PC-9 (cell line): ENCODE measurements around the gene NEO1. TPM values are rescaled to one million over a fixed set of nuclear protein-coding genes. Genes with fewer than 3 reads are reported as not detected.

Experiments used
- BruUV-seq: library from RNA; stranded (reverse); fragments of 400-500 nt; replicated peaks from 2 replicates; lab custom pipeline; 2021; lab: Mats Ljungman, UMichigan
- CTCF ChIA-PET: fragments of 300-600 bp; sonication (Branson Sonifier 250); formaldehyde crosslinking; loops from one replicate; lab custom pipeline; 2022; ENCODE audit warnings: antibody characterized with exemption; lab: Charles Lee
- POLR2A ChIA-PET: fragments of 300-600 bp; sonication (Branson Sonifier 250); formaldehyde crosslinking; loops from one replicate; lab custom pipeline; 2022; ENCODE audit warnings: antibody characterized with exemption; ENCODE audit not compliant: unreplicated experiment; lab: Charles Lee
- DNase-seq, 2 experiments: peaks; one replicate each; pipeline versions ENCODE4 v3.0.0 to v3.0.0-alpha.2; 2015 to 2022; ENCODE audit warnings: mixed read lengths in 1 of 2
- H2AFZ ChIP-seq: fragments of 200-600 bp; sonication (generic); 2 replicates; pipeline ENCODE4 v1.8.1; 2017; ENCODE audit warnings: antibody characterized with exemption
- H3F3A ChIP-seq: fragments of 200-600 bp; sonication (generic); 2 replicates; pipeline ENCODE4 v1.8.1; 2017; ENCODE audit warnings: antibody characterized with exemption, mild to moderate bottlenecking, low read depth; ENCODE audit not compliant: insufficient read depth
- H3K27ac ChIP-seq: fragments of 200-600 bp; sonication (generic); 2 replicates; pipeline ENCODE4 v1.6.1; 2016; ENCODE audit warnings: mixed run types
- H3K27me3 ChIP-seq: fragments of 200-600 bp; sonication (generic); 2 replicates; pipeline ENCODE4 v1.6.1; 2016; ENCODE audit warnings: low read depth, mixed run types; ENCODE audit not compliant: insufficient read depth
- H3K36me3 ChIP-seq: fragments of 200-600 bp; sonication (generic); 2 replicates; pipeline ENCODE4 v1.6.1; 2016; ENCODE audit warnings: low read depth, mixed run types
- H3K4me1 ChIP-seq: fragments of 200-600 bp; sonication (generic); replicated peaks from 2 replicates; pipeline ENCODE4 v1.6.1; 2016; ENCODE audit warnings: mixed run types; ENCODE audit not compliant: insufficient read depth
- H3K4me2 ChIP-seq: fragments of 200-600 bp; sonication (generic); 2 replicates; pipeline ENCODE4 v1.6.1; 2017; ENCODE audit warnings: mixed run types
- H3K4me3 ChIP-seq: fragments of 200-600 bp; sonication (generic); 2 replicates; pipeline ENCODE4 v1.6.1; 2016; ENCODE audit warnings: mixed run types
- H3K79me2 ChIP-seq: fragments of 200-600 bp; sonication (generic); 2 replicates; pipeline ENCODE4 v1.6.1; 2017; ENCODE audit warnings: low read depth, mixed run types
- H3K9me2 ChIP-seq: fragments of 200-600 bp; sonication (generic); 2 replicates; pipeline ENCODE4 v1.8.1; 2017; ENCODE audit warnings: mild to moderate bottlenecking; ENCODE audit not compliant: insufficient read depth
- H3K9me3 ChIP-seq: fragments of 200-600 bp; sonication (generic); 2 replicates; pipeline ENCODE4 v1.8.1; 2016; ENCODE audit warnings: low read depth; ENCODE audit not compliant: insufficient read depth
- H4K20me1 ChIP-seq: fragments of 200-600 bp; sonication (generic); 2 replicates; pipeline ENCODE4 v1.8.1; 2017; ENCODE audit not compliant: insufficient read depth
- EZH2 ChIP-seq: fragments of 200-600 bp; sonication (generic); IDR thresholded peaks from 2 replicates; pipeline ENCODE4 v1.8.0; 2017; ENCODE audit warnings: antibody characterized with exemption, low read depth
- intact Hi-C: fragments of 100-400 bp; cut with micrococcal nuclease; formaldehyde crosslinking; loops from one replicate; pipeline ENCODE4 v1.10.0; 2022; ENCODE audit not compliant: unreplicated experiment
- total RNA-seq: library from RNA; stranded (reverse); gene quantifications from 2 replicates; pipeline ENCODE4 v1.2.3, GENCODE V29; 2021
- TF ChIP-seq, protein P1 (sequence below): fragments of 200-600 bp; sonication (generic); conservative IDR thresholded peaks from 2 replicates; pipeline ENCODE4 v1.6.1; 2017; ENCODE audit warnings: mixed run types, antibody characterized with exemption, mild to moderate bottlenecking, moderate library complexity

NEO1 gene
- total RNA-seq, 1 experiment from 2014 or later, result 5.2 TPM

GRCh38 chr15:73125219-73125618 lies 73.0 kb downstream of the NEO1 start:
- Histone ChIP-seq H3K4me2 (no peak overlapping the region), H3K9me3 (no peaks in the 10 kb centered on the region), H3K27me3 (no peaks in the 10 kb centered on the region), H4K20me1 (no peaks in the 10 kb centered on the region), H3K9me2 (peaks cover 4% of the 10 kb centered on the region), H3K4me1 (no peaks in the 10 kb centered on the region), H3K27ac (no peak overlapping the region), H3F3A (no peaks in the 10 kb centered on the region), H3K79me2 (no peaks in the 10 kb centered on the region), H3K36me3 (no peaks in the 10 kb centered on the region), H2AFZ (no peak overlapping the region), H3K4me3 (no peak overlapping the region)
- CTCF ChIA-PET, result no interaction called here
- POLR2A ChIA-PET, result no interaction called here
- no peak for TF ChIP-seq EZH2
- TF ChIP-seq, protein P1, sequence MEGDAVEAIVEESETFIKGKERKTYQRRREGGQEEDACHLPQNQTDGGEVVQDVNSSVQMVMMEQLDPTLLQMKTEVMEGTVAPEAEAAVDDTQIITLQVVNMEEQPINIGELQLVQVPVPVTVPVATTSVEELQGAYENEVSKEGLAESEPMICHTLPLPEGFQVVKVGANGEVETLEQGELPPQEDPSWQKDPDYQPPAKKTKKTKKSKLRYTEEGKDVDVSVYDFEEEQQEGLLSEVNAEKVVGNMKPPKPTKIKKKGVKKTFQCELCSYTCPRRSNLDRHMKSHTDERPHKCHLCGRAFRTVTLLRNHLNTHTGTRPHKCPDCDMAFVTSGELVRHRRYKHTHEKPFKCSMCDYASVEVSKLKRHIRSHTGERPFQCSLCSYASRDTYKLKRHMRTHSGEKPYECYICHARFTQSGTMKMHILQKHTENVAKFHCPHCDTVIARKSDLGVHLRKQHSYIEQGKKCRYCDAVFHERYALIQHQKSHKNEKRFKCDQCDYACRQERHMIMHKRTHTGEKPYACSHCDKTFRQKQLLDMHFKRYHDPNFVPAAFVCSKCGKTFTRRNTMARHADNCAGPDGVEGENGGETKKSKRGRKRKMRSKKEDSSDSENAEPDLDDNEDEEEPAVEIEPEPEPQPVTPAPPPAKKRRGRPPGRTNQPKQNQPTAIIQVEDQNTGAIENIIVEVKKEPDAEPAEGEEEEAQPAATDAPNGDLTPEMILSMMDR, result no peak
- DNase-seq, result no peak
- no TSS peak for BruUV-seq
- intact Hi-C loops, result no loop called here

DNA sequence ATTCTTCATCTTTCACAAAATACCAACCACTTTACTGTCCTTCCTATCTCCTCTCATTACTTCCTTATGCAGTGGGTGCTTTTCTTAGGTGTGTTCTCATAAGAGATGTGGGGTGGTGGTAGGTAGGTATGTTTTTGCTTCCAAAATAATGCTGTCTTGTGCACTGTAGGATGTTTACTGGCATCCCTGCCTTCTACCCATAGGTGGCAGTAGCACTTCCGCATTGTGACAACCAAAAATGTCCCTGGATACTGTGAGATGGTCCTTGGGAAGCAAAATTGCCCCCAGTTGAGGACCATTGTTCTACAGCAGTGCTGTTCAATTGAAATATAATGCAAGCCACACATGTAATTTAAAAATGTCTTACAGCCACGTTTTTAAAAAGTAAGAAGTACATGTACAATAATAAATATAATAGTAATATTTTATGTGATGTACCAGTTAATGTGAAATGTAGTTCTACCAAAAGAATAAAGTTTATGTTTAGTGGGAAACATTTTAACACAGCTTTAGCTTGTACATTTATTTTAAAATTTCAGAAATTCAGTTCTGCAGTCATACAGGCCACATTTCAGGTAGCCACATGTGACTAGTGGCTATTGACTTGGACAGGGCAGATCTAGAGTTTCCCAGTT lies 75.2 kb downstream of the NEO1 start:
- POLR2A ChIA-PET, result no interaction called here
- TF ChIP-seq EZH2, result no peak
- TF ChIP-seq, protein P1, result peak; percentile 78
- no TSS peak for BruUV-seq

DNA sequence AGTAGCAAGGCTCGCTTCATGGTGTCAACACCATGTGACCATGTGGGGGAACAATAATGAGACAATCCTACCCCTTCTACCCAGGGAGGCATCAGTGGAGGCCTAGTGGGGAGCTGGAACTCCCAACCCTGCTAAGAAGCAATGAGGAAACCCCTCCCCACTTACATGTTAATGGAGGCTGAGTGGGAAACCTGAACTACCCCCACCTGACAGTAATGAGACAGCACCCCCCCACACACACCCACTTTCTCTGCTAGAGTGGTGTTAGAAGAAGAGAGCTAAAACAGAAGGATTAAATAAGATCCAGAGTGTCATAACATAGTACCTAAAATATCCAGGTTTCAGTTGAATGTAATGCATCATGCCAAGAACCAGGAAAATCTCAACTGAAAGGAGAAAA lies 78.6 kb downstream of the NEO1 start:
- H3K79me2 ChIP-seq, result no peaks in the 10 kb centered on the region
- DNase-seq, result no peak
- H3K4me2 ChIP-seq, result no peak overlapping the region
- intact Hi-C loops, result no loop called here
- TF ChIP-seq, protein P1, result no peak
- TF ChIP-seq EZH2, result no peak
- H3K9me2 ChIP-seq, result peaks cover 4% of the 10 kb centered on the region
- H3K4me3 ChIP-seq, result no peak overlapping the region
- H3K9me3 ChIP-seq, result no peaks in the 10 kb centered on the region
- no peaks in the 10 kb centered on the region for H3K36me3 ChIP-seq
- H3K27me3 ChIP-seq, result peaks cover 7% of the 10 kb centered on the region; the same call in 1 of the 2 replicates
- no peaks in the 10 kb centered on the region for H3K4me1 ChIP-seq
- POLR2A ChIA-PET, result no interaction called here
- CTCF ChIA-PET, result interaction anchor here (0.7 kb wide), 1 partner anchor 68 kb away, joined by 11 read pairs; no protein-coding TSS in a partner anchor
- no peaks in the 10 kb centered on the region for H3F3A ChIP-seq
- H2AFZ ChIP-seq, result no peak overlapping the region
- no peaks in the 10 kb centered on the region for H4K20me1 ChIP-seq
- H3K27ac ChIP-seq, result no peak overlapping the region
- BruUV-seq, result no TSS peak

More for the DNA sequence above, 75.2 kb downstream of the NEO1 start:
- intact Hi-C loops, result no loop called here
- Histone ChIP-seq H3K9me3 (no peaks in the 10 kb centered on the region), H3K9me2 (peaks cover 4% of the 10 kb centered on the region), H3K79me2 (no peaks in the 10 kb centered on the region), H3K27ac (no peak overlapping the region), H3K36me3 (no peaks in the 10 kb centered on the region), H3K27me3 (no peaks in the 10 kb centered on the region), H2AFZ (no peak overlapping the region), H4K20me1 (no peaks in the 10 kb centered on the region), H3K4me3 (no peak overlapping the region), H3K4me1 (no peaks in the 10 kb centered on the region), H3K4me2 (no peak overlapping the region), H3F3A (no peaks in the 10 kb centered on the region)
- CTCF ChIA-PET, result no interaction called here
- DNase-seq, result no peak
